Mucosa of descending colon (tissue), 3 donors: ENCODE measurements around the gene MYRFL. TPM values are rescaled to one million over a fixed set of nuclear protein-coding genes. Genes with fewer than 3 reads are reported as not detected.

Source experiments
- ATAC-seq: fragments of 200-7000 bp; cut with Tn5 transposase; one replicate; pipeline ENCODE4 v1.9.1; 2020; ENCODE audit warnings: mild to moderate bottlenecking, moderate library complexity
- DNase-seq, 3 donors: peaks; one replicate each; pipeline ENCODE4 v3.0.0-alpha.2; 2020
- H3K36me3 ChIP-seq: fragments of 200-600 bp; one replicate; pipeline ENCODE4 v1.8.0; 2021; ENCODE audit warnings: low read depth, mild to moderate bottlenecking
- H3K4me1 ChIP-seq: fragments of 200-600 bp; one replicate; pipeline ENCODE4 v1.8.0; 2021; ENCODE audit warnings: low read depth, mild to moderate bottlenecking
- H3K4me3 ChIP-seq: fragments of 200-600 bp; one replicate; pipeline ENCODE4 v1.8.0; 2021; ENCODE audit warnings: mild to moderate bottlenecking
- H3K9me3 ChIP-seq: fragments of 200-600 bp; one replicate; pipeline ENCODE4 v1.8.0; 2021; ENCODE audit warnings: mild to moderate bottlenecking
- intact Hi-C, 2 donors: fragments of 100-400 bp; cut with DNase I in 1 of 2; cut with micrococcal nuclease in 1 of 2; formaldehyde crosslinking; loops; one replicate each; pipeline versions ENCODE4 v1.11.0 to v1.11.1; 2022; cut with DNase I, micrococcal nuclease
- total RNA-seq, 3 donors: library from RNA; stranded (reverse); fragmentation: NEBNext Ultra II Directional in 2 of 3; extraction: Animal tissue kit (Norgen Biotek cat#: 25700) in 2 of 3; gene quantifications; one replicate each; pipeline versions ENCODE4 v1.2.1 to v1.2.4, GENCODE V29; 2021 to 2023
- TF ChIP-seq, protein P1 (sequence below): fragments of 200-600 bp; IDR thresholded peaks from one replicate; pipeline ENCODE4 v1.8.0; 2022; ENCODE audit warnings: antibody characterized with exemption, mild to moderate bottlenecking
- donor health status: DM: no; HTN: no; CAD: no; lungs with moderate emphysema.
- donor health status: DM: no; HTN: no; CAD: no.
- donor health status: DM: no; HTN: yes; CAD: no.

MYRFL gene
- total RNA-seq, 3 donors from 2014 or later, result 0.23 to 0.58 TPM; not detected in 1

- H3K36me3 ChIP-seq, result no peaks in the 10 kb centered on the region
- no peaks in the 10 kb centered on the region for H3K9me3 ChIP-seq
- TF ChIP-seq, protein P1, sequence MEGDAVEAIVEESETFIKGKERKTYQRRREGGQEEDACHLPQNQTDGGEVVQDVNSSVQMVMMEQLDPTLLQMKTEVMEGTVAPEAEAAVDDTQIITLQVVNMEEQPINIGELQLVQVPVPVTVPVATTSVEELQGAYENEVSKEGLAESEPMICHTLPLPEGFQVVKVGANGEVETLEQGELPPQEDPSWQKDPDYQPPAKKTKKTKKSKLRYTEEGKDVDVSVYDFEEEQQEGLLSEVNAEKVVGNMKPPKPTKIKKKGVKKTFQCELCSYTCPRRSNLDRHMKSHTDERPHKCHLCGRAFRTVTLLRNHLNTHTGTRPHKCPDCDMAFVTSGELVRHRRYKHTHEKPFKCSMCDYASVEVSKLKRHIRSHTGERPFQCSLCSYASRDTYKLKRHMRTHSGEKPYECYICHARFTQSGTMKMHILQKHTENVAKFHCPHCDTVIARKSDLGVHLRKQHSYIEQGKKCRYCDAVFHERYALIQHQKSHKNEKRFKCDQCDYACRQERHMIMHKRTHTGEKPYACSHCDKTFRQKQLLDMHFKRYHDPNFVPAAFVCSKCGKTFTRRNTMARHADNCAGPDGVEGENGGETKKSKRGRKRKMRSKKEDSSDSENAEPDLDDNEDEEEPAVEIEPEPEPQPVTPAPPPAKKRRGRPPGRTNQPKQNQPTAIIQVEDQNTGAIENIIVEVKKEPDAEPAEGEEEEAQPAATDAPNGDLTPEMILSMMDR, result no peak
- DNase-seq (no peak), ATAC-seq (no peak)
- no peak overlapping the region for H3K4me3 ChIP-seq
- peaks cover 7% of the 10 kb centered on the region for H3K4me1 ChIP-seq
- intact Hi-C loops, result no loop called here
These were observed 171.7 kb downstream of the MYRFL start for GRCh38 chr12:69996722-69997121.

DNA sequence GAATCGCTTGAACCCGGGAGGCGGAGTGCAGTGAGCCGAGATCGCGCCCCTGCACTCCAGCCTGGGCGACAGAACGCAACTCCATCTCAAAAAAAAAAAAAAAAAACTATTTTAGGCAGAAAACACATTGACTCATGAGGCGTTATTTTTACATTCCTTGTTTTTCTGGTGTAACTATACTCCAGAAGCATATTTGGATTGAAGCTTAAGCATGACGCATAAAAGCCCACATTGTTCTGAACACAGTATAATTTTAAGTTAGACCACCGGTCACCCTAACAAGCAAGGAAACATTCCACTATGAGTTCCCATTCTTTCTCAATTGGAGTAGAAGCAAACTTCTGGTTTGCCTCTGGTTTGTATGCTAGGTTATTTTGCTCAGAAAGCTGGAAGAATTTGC lies 173.0 kb downstream of the MYRFL start:
- intact Hi-C loops, result no loop called here
- Histone ChIP-seq H3K9me3 (no peaks in the 10 kb centered on the region), H3K36me3 (no peaks in the 10 kb centered on the region), H3K4me3 (no peak overlapping the region), H3K4me1 (peaks cover 7% of the 10 kb centered on the region)
- TF ChIP-seq, protein P1, result no peak
- no peak for DNase-seq
- ATAC-seq, result no peak

GRCh38 chr12:69998922-69999321 lies 173.9 kb downstream of the MYRFL start:
- DNase-seq, result peak in 1 of 3 donors; percentile 13
- Histone ChIP-seq H3K9me3 (no peaks in the 10 kb centered on the region), H3K36me3 (no peaks in the 10 kb centered on the region), H3K4me1 (peaks cover 7% of the 10 kb centered on the region), H3K4me3 (no peak overlapping the region)
- peak; percentile 82 for ATAC-seq
- intact Hi-C loops, result no loop called here
- TF ChIP-seq, protein P1, result no peak

GRCh38 chr12:69999561-69999960 lies 174.5 kb downstream of the MYRFL start:
- no peak overlapping the region for H3K4me3 ChIP-seq
- ATAC-seq (no peak), DNase-seq (no peak)
- H3K9me3 ChIP-seq, result no peaks in the 10 kb centered on the region
- no peaks in the 10 kb centered on the region for H3K36me3 ChIP-seq
- intact Hi-C loops, result no loop called here
- H3K4me1 ChIP-seq, result peaks cover 5% of the 10 kb centered on the region
- TF ChIP-seq, protein P1, result no peak

- Histone ChIP-seq H3K36me3 (no peaks in the 10 kb centered on the region), H3K9me3 (no peaks in the 10 kb centered on the region), H3K4me1 (no peaks in the 10 kb centered on the region), H3K4me3 (no peak overlapping the region)
- ATAC-seq (peak; percentile 58), DNase-seq (peak in 2 of 3 donors; percentile 24 to 51)
- TF ChIP-seq, protein P1, result no peak
- intact Hi-C loops, result no loop called here
These were observed 177.3 kb downstream of the MYRFL start for GRCh38 chr12:70002097-70002911.
